HG02678 (cell line): ENCODE results near the gene CACTIN.
"Not testable (repeated sequence)": the region's sequence is repeated elsewhere in the genome, so short reads cannot be mapped to it uniquely, and the experiment has no call there.

Experiments
- ATAC-seq: cut with Tn5 transposase; IDR thresholded peaks from one replicate; pipeline ENCODE4 v1.9.1; 2021; ENCODE audit warnings: mild to moderate bottlenecking, moderate library complexity; ENCODE audit not compliant: unreplicated experiment

The CACTIN gene

GRCh38 chr19:3595521-3596061 lies 31.0 kb downstream of the CACTIN start:
- ATAC-seq = no peak

GRCh38 chr19:3593156-3593555 lies 33.4 kb downstream of the CACTIN start:
- no peak for ATAC-seq

- ATAC-seq = no peak
Observed at GRCh38 chr19:3591876-3592613, 34.5 kb downstream of the CACTIN start.

GRCh38 chr19:3590991-3591659 lies 35.5 kb downstream of the CACTIN start:
- ATAC-seq = no peak

GRCh38 chr19:3589949-3590348 lies 36.6 kb downstream of the CACTIN start:
- no peak for ATAC-seq

GRCh38 chr19:3589439-3589838 lies 37.2 kb downstream of the CACTIN start:
- no peak for ATAC-seq

GRCh38 chr19:3586707-3587346 lies 39.8 kb downstream of the CACTIN start:
- no peak for ATAC-seq

GRCh38 chr19:3586127-3586626 lies 40.4 kb downstream of the CACTIN start:
- ATAC-seq = no peak

GRCh38 chr19:3585301-3586126 lies 41.1 kb downstream of the CACTIN start, which contains the start of gene GIPC3:
Gene GIPC3 (plus strand): TSS chr19:3585478. CDS start chr19:3585598, 120 bp downstream.
- no peak for ATAC-seq

- not testable (repeated sequence) for ATAC-seq
Observed at GRCh38 chr19:3584036-3584802, 42.4 kb downstream of the CACTIN start.

- not testable (repeated sequence) for ATAC-seq
Observed at GRCh38 chr19:3581792-3582191, 44.8 kb downstream of the CACTIN start.

- no peak for ATAC-seq
Observed at GRCh38 chr19:3580156-3580934, 46.2 kb downstream of the CACTIN start.

- no peak for ATAC-seq
Observed at GRCh38 chr19:3578390-3578789, 48.2 kb downstream of the CACTIN start.

GRCh38 chr19:3577723-3578344 lies 48.8 kb downstream of the CACTIN start:
- no peak for ATAC-seq

- ATAC-seq = no peak
Observed at GRCh38 chr19:3576696-3577443, 49.7 kb downstream of the CACTIN start.

GRCh38 chr19:3575949-3576673 lies 50.5 kb downstream of the CACTIN start:
- ATAC-seq = no peak

GRCh38 chr19:3575260-3575741 lies 51.3 kb downstream of the CACTIN start:
- no peak for ATAC-seq
